Stimulated activated CD4-positive, alpha-beta T cell treated with anti-CD3 and anti-CD28 coated beads, TNF-alpha, amount 100 ng/mL, for 1 hour (primary cell): ENCODE results near the gene STAT5A.

Source experiments
- DNase-seq, 3 donors: peaks; one replicate each; pipeline ENCODE4 v3.0.0-alpha.2; 2020; ENCODE audit warnings: low read depth in 3 of 3, low spot score in 1 of 3

The STAT5A gene

DNA sequence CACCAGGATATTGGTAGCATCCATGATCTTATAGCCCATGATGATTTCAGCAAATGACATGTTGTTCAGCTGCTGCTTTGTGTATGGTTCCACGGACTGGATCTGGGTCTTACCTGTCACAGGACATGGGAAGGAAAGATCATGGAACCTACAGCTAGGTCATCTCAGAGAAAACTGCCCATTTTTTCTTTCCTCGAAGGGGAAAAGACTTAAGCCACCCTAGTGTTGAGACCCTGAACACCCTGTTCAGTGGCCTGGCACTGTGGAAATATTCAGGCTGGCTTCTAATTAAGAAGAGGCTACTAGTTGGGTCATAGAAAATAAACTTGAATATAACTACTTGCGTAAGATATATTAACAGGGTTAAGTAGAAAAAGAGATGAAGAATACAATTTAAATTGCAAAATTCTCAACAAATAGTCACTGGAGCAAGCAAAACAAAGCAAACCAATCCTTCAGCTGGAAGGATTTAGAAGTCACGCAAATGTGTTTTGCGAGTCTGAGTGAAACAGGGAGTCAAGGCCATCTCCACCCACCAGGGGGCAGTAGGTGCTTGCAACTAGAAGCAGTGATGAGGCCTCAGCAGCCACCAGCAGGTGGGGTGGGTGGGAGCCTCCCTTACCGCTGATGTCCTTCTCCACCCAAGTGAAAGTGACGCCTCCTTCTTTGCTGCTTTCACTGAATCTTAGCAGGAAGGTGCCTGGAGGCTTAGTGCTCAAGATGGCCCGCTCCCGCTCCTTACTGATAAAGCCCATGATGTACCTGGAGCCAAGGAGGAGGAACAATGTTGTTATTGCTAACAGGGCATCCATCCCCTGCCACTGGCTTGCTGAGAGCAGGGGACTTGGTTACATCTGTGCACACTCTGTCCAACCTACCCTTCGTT, 34.3 kb downstream of the STAT5A start:
- peak; percentile 83 to 90 (median 88) for DNase-seq

DNA sequence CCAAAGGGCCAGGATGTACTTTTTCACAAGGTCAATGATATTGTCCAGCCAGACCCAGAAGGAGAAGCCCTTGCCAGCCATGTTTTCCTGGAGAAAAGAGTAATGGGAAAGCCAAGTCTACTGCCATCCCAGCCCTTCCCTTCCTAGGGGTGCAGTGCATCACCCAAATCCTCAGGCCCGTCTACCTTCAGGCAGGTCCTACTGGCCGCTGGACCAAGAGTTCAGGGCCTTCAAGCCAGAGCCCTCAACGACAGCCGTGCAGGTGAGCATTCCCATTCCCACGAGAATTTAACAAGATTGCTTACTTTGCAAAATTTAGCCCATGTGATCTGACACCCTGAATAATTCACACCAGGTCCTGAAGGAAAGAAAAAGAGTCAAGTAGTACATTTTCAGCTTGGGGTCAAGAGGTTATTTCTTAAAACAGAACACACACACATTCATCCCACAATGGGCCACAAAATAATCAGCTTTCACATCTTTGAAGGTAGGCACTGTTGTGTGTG, 35.0 kb downstream of the STAT5A start:
- DNase-seq: no peak

DNA sequence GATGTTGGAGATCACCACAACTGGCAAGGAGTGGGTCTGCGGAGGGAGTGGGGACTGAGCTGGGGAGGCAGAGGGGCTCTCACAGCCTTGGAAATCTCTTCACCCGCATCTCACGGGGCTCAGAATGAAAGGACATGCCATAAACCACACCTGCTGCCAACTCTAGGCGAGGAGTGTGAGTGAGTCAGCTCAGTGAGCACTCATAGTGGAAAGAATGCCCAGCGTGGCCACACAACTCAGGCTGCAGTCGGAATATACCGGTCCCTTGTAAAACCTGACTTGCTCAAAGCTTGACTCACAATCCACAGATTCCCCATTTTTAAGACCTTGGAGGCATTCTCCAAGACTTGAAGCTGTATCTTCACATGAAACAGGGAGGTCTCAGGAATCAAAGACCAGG, 36.7 kb downstream of the STAT5A start:
- DNase-seq: no peak

DNA sequence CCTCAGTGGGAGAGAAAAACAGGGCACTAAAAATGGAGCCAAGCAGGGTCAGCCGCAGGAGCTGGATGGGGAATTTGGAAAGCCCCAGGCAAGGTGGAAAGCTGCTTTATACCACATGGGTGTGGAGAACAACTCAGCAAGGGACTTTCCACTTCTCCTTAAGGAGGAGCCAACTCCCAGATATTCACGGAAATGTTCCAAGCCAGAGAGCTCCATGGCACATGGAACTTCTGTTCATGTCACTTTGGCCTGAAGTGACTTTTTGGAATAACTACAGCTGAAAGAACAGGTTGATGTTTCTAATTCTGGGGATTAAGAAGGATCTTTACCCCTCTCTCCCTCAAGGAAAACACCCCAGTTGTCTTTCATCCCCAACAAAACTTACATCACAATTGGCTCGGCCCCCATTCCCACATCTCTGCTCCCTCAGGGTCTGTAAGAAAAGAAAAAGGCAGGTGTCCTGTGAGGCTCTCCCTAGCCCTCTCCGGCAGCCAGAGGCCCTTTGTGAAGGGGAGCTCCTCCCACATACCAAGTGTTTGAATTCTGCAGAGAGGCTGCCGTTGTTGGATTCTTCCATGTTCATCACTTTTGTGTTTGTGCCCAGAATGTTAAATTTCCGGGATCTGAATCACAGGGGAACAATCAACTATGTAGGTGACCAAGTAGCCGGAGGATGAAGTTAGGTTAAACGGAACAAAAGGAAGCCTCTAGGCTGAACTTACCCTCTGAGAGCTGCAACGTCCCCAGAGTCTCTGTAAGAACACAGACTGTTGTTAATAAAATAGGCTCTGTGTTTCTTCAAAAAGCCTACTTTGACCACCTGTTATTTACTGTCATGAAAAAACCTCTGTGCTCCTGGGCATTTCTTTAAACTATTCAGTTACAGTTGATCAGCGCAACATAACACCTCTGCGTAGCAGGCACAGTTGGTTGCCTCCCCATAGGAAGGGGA, 41.0 kb downstream of the STAT5A start:
- DNase-seq: no peak

DNA sequence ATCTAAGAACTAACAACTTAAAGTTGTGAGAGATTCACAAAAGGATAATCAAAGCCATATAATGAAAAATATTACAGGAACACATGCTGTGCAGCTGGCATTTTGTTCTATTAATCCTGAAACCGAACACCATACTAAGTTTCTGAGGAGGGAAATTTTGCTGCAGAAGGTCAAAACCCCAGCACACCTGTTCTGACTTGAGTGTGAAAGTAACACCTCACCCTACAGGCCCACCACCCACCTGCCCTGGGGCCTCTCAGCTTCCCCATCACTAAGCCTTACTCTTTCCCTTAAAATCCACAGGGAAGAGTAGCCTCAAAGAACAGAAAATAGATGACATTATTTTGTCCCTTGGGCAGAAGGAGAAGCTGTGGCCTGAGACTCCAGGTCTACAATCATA, 44.8 kb downstream of the STAT5A start:
- DNase-seq: no peak

DNA sequence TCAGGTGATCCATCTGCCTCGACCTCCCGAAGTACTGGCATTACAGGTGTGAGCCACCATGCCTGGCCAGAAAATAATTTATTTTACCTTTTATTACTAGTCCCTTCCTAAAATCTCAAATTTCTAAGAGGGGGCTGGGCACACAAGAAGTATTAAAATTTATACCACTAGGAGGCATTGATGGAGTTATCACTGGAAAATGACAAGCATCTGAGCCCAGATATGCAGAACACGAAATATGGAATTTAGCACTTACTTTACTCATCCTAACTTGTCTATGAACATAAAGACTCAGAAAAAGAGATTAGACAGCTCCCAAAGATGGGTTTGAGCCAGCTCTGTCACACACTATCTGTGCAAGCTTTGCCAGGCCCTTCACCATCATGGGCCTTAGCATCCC, 46.4 kb downstream of the STAT5A start:
- DNase-seq: no peak

DNA sequence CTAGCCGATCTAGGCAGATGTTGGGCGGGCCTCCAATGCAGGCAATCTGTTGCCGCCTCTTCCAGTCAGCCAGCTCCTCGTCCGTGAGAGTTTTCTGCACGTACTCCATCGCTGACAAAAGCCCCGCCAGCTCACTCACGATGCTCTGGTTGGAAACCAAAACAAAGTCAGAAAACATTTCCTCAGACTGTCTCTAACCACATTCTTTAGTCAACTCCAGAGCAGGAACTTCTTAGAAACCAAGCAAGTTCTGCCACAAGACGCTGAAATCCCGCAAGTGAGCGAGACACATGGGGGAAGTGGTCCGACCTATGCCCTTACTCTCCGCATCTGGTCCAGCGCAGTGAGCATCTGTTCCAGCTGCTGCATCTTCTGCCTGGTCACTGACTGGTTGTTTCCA, 49.1 kb downstream of the STAT5A start:
- peak; percentile 27 to 52 (median 43) for DNase-seq

DNA sequence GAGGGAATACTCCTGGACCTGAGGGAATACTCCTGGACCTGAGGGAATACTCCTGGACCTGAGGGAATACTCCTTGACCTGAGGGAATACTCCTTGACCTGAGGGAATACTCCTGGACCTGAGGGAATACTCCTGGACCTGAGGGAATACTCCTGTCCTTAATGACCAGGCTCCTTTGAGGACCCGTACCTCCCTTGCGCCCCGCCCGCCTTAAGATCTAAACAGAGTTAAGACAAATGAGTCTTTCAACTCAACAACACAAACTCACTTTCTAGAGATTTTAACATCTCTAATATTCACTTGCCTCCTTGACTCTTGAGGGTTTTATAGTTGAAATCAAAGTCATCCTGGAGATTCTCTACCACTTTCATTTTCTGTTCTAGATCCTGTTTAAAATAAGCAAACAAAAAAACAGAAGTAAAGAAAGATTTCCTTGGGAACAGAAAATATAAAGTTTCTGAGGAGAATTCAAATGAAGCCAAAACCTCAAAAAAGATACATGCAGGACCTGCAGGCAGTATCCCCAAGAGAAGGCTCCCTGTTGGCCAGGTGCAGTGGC, 50.2 kb downstream of the STAT5A start:
- DNase-seq: no peak

DNA sequence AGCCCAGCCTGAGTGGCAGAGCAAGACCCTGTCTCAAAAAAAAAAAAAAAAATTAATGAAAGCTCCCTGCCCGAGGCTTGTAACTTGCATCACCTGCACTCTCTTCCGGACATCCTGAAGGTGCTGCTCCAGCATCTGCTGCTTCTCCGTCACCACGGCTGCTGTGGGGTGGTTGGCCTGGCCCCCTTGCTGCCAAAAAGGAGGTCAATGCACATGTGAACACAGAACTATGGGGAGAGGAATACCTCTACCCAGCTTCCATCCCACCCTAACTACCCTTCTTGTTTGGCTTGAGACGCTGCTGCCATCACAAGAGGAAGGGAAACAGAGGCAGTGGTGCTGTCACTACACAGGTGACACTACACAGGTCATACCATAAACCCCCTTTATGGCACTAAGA, 50.9 kb downstream of the STAT5A start:
- no peak for DNase-seq

DNA sequence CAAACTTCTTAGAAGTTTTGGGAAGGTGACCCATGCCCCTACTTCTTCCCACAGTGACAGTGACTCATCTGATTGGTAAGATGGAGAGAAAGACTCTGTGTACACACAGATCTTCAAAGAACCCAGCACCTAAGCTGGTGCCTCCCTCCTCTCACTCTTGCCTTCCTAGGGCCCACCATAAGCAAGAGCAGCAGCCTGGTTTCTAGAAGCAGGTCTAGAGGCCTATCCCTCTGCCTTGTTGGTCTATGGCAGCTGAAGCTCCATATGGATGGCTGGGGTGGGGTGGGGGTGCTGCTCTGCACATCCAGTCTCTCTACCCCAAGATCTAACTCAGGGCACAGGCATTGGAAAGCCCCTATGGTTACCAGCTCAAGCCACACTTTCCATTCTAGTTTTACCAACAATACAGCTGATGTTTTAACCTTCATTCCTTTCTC, 52.4 kb downstream of the STAT5A start:
- DNase-seq: peak in 1 of 3 donors; percentile 15

DNA sequence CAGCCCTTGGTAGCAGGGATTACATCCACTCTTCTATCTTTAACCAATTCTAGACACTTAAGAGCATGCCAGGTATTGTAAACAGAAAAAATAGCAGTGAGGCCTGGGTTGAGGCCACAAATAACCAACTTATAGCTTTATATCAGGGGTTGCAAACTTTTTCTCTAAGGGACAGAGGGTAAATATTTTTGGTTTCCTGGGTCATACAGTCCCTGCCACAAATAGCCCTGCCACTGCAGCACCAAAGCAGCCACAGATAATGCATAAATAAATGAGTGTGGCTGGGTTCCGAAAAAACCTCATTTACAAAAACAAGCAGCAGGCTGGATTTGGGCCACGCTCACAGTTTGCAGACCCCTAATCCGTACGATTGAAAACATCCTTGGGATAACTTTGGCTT, 53.3 kb downstream of the STAT5A start:
- DNase-seq: no peak

DNA sequence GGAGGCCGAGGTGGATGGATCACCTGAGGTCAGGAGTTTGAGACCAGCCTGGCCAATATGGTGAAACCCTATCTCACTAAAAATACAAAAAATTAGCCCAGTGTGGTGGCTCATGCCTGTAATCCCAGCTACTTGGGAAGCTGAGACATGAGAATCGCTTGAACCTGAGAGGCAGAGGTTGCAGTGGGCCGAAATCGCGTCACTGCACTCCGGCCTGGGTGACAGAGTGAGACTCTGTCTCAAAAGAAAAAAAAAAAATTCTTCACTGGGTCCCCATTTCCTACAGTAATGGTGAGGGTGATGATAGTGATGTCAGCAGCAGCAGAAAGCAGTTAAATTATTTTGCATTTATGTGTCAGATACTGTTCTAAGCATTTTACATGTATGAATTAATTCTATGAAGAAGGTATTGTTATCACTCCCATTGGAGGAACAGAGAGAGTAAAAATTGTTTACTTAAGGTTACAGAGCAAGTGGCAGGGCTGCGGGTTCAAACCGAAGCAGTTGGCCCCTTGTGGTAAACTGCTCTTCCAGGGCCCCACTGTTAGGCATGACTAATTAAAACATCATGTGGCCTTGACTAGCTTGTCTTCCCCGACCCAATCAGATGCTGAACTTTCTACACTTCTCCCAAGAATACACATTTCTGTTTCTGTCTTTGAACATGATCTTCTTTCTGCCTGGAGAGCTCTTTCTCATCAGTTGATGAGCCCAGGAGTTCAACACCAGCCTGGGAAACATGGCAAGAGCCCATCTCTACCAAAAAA, 54.1 kb downstream of the STAT5A start:
- no peak for DNase-seq

DNA sequence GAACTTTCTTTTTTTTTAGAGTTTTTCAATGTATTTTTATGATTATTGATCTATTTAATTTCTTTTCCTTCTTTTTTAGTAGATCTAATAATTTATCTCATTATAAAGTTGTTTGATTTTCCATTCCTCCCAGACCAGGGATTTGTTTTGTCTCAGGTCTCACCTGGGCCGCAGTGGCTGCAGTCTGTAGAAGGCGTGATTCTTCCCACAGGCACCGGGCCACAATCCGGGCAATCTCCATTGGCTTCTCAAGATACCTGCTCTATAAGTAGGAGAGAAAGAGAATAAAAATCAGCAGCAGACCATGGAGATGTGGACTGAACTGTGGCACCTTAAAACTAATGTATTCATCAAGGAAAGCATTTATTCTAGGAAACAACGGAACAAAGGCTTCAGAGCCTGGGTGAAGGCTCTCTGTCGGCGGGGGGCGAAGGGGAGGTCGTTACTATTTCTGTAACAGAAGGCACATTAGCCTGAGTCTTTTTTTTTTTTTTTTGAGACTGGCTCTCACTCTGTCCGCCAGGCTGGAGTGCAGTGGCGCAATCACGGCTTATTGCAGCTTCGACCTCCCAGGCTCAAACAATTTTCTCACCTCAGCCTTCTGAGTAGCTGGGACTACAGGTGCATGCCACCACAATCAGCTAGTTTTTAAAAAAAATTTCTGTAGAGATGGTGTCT, 57.2 kb downstream of the STAT5A start:
- DNase-seq: no peak

DNA sequence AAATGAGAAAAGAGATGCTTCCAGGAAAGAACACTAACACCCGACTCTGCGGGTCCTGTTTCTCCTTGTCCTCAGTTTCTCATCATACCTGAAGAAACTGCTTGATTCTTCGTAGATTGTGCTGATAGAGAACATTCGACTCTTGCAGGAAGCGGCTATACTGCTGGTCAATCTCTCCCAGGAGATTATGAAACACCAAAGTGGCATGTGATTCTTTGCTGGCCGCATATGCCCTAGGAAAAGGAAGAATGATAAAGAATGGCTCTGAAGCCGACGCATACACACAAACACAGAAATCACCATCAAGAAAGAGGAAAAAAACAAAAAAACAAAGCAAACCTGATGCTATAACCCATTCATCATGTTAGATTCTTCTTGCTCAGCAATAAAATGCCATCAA, 58.2 kb downstream of the STAT5A start:
- no peak for DNase-seq

DNA sequence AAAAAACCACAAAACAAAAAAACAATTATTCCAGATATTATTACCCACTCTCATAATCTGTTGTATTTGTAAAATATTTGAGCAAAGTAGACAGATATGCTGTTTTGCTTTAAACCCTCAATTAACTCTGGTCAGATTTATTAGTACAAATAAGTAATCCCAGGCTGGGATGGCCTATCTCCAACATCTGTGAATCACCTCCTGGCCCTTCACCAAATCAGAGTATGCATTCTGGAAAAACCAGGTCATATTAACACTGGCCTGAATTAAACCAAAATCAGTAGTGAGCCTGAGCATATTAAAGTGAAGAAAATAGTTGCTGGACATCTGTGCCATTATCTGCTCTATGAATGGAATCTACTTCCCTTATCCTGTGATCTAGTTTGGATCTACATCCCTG, 58.9 kb downstream of the STAT5A start:
- no peak for DNase-seq

DNA sequence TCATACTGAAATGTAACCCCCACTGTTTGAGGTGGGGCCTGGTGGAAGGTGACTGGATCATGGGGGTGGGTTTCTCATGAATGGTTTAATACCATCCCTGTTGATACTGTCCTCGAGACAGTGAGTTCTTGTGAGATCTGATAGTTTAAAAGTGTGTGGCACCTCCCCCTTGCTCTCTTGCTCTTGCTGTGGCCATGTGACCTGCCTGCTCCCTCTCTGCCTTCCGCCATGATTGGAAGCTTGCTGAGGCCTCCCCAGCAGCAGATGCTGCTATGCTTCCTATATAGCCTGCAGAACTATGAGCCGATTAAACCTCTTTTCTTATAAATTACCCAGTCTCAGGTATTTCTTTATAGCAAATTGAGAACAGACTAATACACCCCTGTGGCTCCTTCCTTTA, 59.3 kb downstream of the STAT5A start:
- no peak for DNase-seq

DNA sequence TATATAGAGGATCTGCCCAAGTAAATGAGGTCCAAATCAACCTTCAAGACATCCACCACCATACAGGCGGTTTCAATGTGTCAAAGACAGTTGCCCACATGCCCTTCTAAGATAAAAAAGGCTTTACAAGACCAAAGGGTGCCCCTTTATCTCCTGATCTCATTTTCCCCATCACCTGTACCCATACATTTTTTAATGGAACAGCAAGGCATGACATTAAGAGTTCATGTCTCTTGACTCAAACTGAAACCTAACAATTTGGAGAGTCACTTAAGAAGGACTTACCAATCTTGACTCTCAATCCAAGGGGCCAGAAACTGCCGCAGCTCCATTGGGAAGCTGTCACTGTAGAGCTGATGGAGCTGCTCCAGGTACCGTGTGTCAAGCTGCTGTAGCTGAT, 59.8 kb downstream of the STAT5A start:
- DNase-seq: no peak

DNA sequence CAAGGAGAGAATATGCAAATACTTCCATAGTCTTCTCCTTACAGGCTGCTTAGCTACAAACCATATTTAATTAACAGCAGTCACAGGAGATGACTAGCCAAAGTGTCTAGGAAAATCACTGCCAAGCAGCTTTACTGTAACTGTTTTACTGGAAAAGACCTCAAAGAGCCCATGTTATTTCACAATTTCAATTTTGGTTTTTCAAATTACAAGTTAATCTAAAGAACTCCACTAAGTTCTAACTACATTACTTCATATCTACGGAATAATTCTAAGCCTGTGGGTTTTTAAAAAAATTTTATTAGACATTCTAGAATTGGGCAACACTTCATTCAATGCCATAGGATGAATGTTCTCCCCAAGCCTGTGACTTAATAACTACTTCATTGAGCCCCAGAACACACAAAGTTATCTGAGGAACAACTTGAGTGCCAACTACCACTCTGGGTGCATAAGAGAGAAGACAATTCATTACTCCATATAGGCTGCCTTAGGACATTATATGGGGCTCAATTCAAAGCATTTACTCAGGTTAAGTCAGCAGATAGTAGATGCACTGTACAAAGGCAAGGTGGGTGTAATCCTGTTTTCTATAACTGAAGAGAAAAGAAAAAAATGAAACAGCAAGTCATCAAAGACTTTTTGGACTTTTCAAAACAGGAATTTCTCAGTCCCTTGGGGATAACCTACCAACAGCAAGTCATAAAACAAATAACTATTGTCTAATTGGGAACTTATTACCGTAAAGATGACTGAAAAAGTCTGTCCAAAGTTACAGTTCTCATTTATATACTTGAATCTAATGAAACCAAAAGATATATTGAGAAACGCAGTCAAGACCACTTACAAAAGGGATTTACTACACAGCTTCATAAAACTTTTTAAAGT, 66.9 kb downstream of the STAT5A start:
- DNase-seq: no peak

DNA sequence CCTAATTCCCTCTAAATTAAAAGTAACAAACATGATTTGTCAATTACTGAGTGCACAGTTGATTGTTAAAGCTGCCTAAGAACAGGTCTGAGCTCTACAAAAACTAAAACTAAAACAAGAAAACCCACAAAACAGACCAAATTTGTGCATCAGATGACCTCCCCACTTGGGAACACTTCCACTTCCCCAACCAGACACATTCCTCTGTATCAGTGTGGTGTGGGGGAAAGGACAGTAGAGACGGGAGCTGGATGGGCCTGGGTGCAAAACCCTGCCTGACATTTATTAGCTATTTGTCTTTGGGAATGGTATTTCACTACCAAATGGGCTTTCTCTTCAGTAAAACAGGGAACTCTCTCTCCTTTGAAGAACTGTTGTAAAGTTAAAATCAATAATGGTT, 70.1 kb downstream of the STAT5A start:
- DNase-seq: no peak
